AG09309 (cell line): ENCODE results near the gene SERP1.

Experiments used
- DNase-seq: peaks from one replicate; pipeline ENCODE4 v3.0.0-alpha.2; 2010; ENCODE audit warnings: low read depth
- H3K4me3 ChIP-seq: 2 replicates; pipeline ENCODE4 v1.5.1; 2011; ENCODE audit warnings: mild to moderate bottlenecking, low read depth, low read length, moderate library complexity; ENCODE audit not compliant: control insufficient read depth
- CTCF ChIP-seq: IDR thresholded peaks from 2 replicates; pipeline ENCODE4 v1.5.1; 2011; ENCODE audit warnings: mild to moderate bottlenecking, low read depth, low read length, inconsistent platforms; ENCODE audit not compliant: insufficient read depth, control insufficient read depth; ENCODE audit errors: missing control alignments

SERP1 gene

GRCh38 chr3:150527464-150528255 is 18.6 kb downstream of the SERP1 start:
- DNase-seq, result no peak
- H3K4me3 ChIP-seq, result no peak overlapping the region
- TF ChIP-seq CTCF, result no peak

- TF ChIP-seq CTCF, result no peak
- no peak for DNase-seq
- no peak overlapping the region for H3K4me3 ChIP-seq
Observed at GRCh38 chr3:150523538-150523937, 22.8 kb downstream of the SERP1 start.

GRCh38 chr3:150521463-150521862 is 24.8 kb downstream of the SERP1 start:
- no peak overlapping the region for H3K4me3 ChIP-seq
- no peak for DNase-seq
- no peak for TF ChIP-seq CTCF

- no peak for DNase-seq
- TF ChIP-seq CTCF, result no peak
Observed at GRCh38 chr3:150520408-150520807, 25.9 kb downstream of the SERP1 start.

GRCh38 chr3:150519026-150519425 is 27.3 kb downstream of the SERP1 start:
- no peak for TF ChIP-seq CTCF
- no peak for DNase-seq
- H3K4me3 ChIP-seq, result no peak overlapping the region

More at GRCh38 chr3:150520408-150520807, 25.9 kb downstream of the SERP1 start:
- H3K4me3 ChIP-seq, result no peak overlapping the region

- no peak for TF ChIP-seq CTCF
- H3K4me3 ChIP-seq, result no peak overlapping the region
- no peak for DNase-seq
Observed at GRCh38 chr3:150515210-150515609, 31.1 kb downstream of the SERP1 start.

GRCh38 chr3:150511122-150511821 is 35.0 kb downstream of the SERP1 start:
- no peak for DNase-seq
- H3K4me3 ChIP-seq, result no peak overlapping the region
- no peak for TF ChIP-seq CTCF
